Uterus (tissue), 2 donors: Measurements from ENCODE around the gene OCA2.

ENCODE experiments used
- CTCF ChIP-seq, 4 experiments: fragments of 200-600 bp in 2 of 4; fragments of 450-650 bp in 2 of 4; sonication (generic) in 2 of 4; IDR thresholded peaks; one replicate each; pipeline ENCODE4 v1.5.1; 2016 to 2019; ENCODE audit warnings: antibody characterized with exemption in 4 of 4, mild to moderate bottlenecking in 2 of 4, moderate library complexity in 1 of 4
- POLR2A ChIP-seq, 2 donors: fragments of 450-650 bp; IDR thresholded peaks; one replicate each; pipeline ENCODE4 v1.6.1; 2016; ENCODE audit warnings: antibody characterized with exemption in 2 of 2, mild to moderate bottlenecking in 1 of 2, moderate library complexity in 1 of 2

- TF ChIP-seq CTCF (IDR thresholded peaks at IDR 0.05) = no peak
- TF ChIP-seq POLR2A (IDR thresholded peaks at IDR 0.05) = no peak
Measured at GRCh38 chr15:27985099-27985498, 114.0 kb downstream of the OCA2 start.
